H9 (cell line): ENCODE measurements around the gene STX16. TPM values are rescaled to one million over a fixed set of nuclear protein-coding genes. Genes with fewer than 3 reads are reported as not detected.

Experiments used
- DNase-seq: peaks from one replicate; pipeline ENCODE4 v3.0.0-alpha.2; 2017
- H2AFZ ChIP-seq: one replicate; pipeline ENCODE4 v1.6.1; 2013; ENCODE audit warnings: mild to moderate bottlenecking, low read length, control low read depth, moderate library complexity
- H2AK5ac ChIP-seq: 2 replicates; pipeline ENCODE4 v1.6.1; 2013; ENCODE audit warnings: low read length, control low read depth, mixed read lengths; ENCODE audit not compliant: insufficient read length
- H2BK120ac ChIP-seq: one replicate; pipeline ENCODE4 v1.6.1; 2013; ENCODE audit warnings: low read depth, mild to moderate bottlenecking, low read length, control low read depth, inconsistent platforms; ENCODE audit not compliant: poor library complexity, severe bottlenecking
- H2BK12ac ChIP-seq: 2 replicates; pipeline ENCODE4 v1.6.1; 2013; ENCODE audit warnings: low read length, control low read depth, mixed read lengths, low read depth; ENCODE audit not compliant: insufficient read length
- H2BK15ac ChIP-seq: 2 replicates; pipeline ENCODE4 v1.6.1; 2013; ENCODE audit warnings: low read depth, low read length, control low read depth
- H2BK20ac ChIP-seq: one replicate; pipeline ENCODE4 v1.6.1; 2013; ENCODE audit warnings: low read depth, mild to moderate bottlenecking, low read length, control low read depth, inconsistent platforms; ENCODE audit not compliant: poor library complexity, severe bottlenecking
- H2BK5ac ChIP-seq: 2 replicates; pipeline ENCODE4 v1.6.1; 2013; ENCODE audit warnings: low read length, control low read depth, mixed read lengths; ENCODE audit not compliant: insufficient read length
- H3K14ac ChIP-seq: 2 replicates; pipeline ENCODE4 v1.6.1; 2013; ENCODE audit warnings: low read length, control low read depth; ENCODE audit not compliant: insufficient read depth
- H3K18ac ChIP-seq: 2 replicates; pipeline ENCODE4 v1.6.1; 2013; ENCODE audit warnings: low read depth, mild to moderate bottlenecking, mixed read lengths, low read length, control low read depth; ENCODE audit not compliant: insufficient read length
- H3K23ac ChIP-seq: 2 replicates; pipeline ENCODE4 v1.6.1; 2013; ENCODE audit warnings: low read length, control low read depth, mixed read lengths, low read depth; ENCODE audit not compliant: insufficient read length
- H3K23me2 ChIP-seq: 2 replicates; pipeline ENCODE4 v1.6.1; 2013; ENCODE audit warnings: low read depth, mild to moderate bottlenecking, mixed read lengths, low read length, control low read depth; ENCODE audit not compliant: insufficient read length, poor library complexity, severe bottlenecking
- H3K27ac ChIP-seq: 2 replicates; pipeline ENCODE4 v1.5.1; 2013; ENCODE audit warnings: low read length, control low read depth, mixed read lengths, low read depth; ENCODE audit not compliant: insufficient read length
- H3K27me3 ChIP-seq: 2 replicates; pipeline ENCODE4 v1.6.1; 2013; ENCODE audit warnings: low read length, control low read depth, inconsistent platforms; ENCODE audit not compliant: insufficient read depth
- H3K4ac ChIP-seq: 2 replicates; pipeline ENCODE4 v1.6.1; 2013; ENCODE audit warnings: low read depth, mild to moderate bottlenecking, control low read depth, inconsistent platforms, low read length, moderate library complexity
- H3K4me1 ChIP-seq: 2 replicates; pipeline ENCODE4 v1.6.1; 2013; ENCODE audit warnings: low read length, control low read depth, inconsistent platforms; ENCODE audit not compliant: insufficient read depth
- H3K4me2 ChIP-seq: 2 replicates; pipeline ENCODE4 v1.6.1; 2013; ENCODE audit warnings: low read length, control low read depth, mixed read lengths; ENCODE audit not compliant: insufficient read length, insufficient read depth
- H3K56ac ChIP-seq: 2 replicates; pipeline ENCODE4 v1.6.1; 2013; ENCODE audit warnings: low read depth, mild to moderate bottlenecking, mixed read lengths, low read length, control low read depth; ENCODE audit not compliant: insufficient read length
- H3K79me1 ChIP-seq: 2 replicates; pipeline ENCODE4 v1.6.1; 2013; ENCODE audit warnings: low read depth, mild to moderate bottlenecking, moderate library complexity, low read length, control low read depth, inconsistent platforms; ENCODE audit not compliant: insufficient read depth, poor library complexity, severe bottlenecking
- H3K79me2 ChIP-seq: 2 replicates; pipeline ENCODE4 v1.6.1; 2013; ENCODE audit warnings: low read length, control low read depth, inconsistent platforms; ENCODE audit not compliant: insufficient read depth
- H3K9ac ChIP-seq: 2 replicates; pipeline ENCODE4 v1.6.1; 2013; ENCODE audit warnings: low read length, control low read depth, mixed read lengths; ENCODE audit not compliant: insufficient read length; ENCODE audit errors: extremely low read depth
- H3K9me3 ChIP-seq: one replicate; pipeline ENCODE4 v1.6.1; 2013; ENCODE audit warnings: low read depth, low read length, inconsistent platforms; ENCODE audit not compliant: control insufficient read depth
- H3T11ph ChIP-seq: one replicate; pipeline ENCODE4 v1.6.1; 2013; ENCODE audit warnings: mild to moderate bottlenecking, low read length, control low read depth, inconsistent platforms
- H4K20me1 ChIP-seq: one replicate; pipeline ENCODE4 v1.6.1; 2013; ENCODE audit not compliant: control insufficient read depth, insufficient read length, insufficient read depth
- H4K5ac ChIP-seq: 2 replicates; pipeline ENCODE4 v1.6.1; 2013; ENCODE audit warnings: low read depth, mild to moderate bottlenecking, mixed read lengths, low read length, control low read depth; ENCODE audit not compliant: insufficient read length
- H4K8ac ChIP-seq: replicated peaks from 2 replicates; pipeline ENCODE4 v1.6.1; 2013; ENCODE audit warnings: low read length, control low read depth, mixed read lengths, low read depth; ENCODE audit not compliant: insufficient read length
- H4K91ac ChIP-seq: 2 replicates; pipeline ENCODE4 v1.6.1; 2013; ENCODE audit warnings: low read depth, mild to moderate bottlenecking, moderate library complexity, mixed read lengths, low read length, control low read depth; ENCODE audit not compliant: insufficient read length
- H3K27ac Mint-ChIP-seq, 3 experiments: 2 replicates in 2 of 3; 3 replicates in 1 of 3; pipeline ENCODE4 v1.8.0; 2020 to 2021; ENCODE audit warnings: mixed read lengths in 3 of 3, mild to moderate bottlenecking in 1 of 3, moderate library complexity in 1 of 3
- H3K27me3 Mint-ChIP-seq: 2 replicates; pipeline ENCODE4 v1.8.0; 2021; ENCODE audit warnings: low read depth, mild to moderate bottlenecking, moderate library complexity, mixed read lengths
- H3K36me3 Mint-ChIP-seq, 3 experiments: 2 replicates in 2 of 3; 3 replicates in 1 of 3; pipeline ENCODE4 v1.8.0; 2020 to 2021; ENCODE audit warnings: low read depth in 3 of 3, mixed read lengths in 3 of 3; ENCODE audit not compliant: insufficient read depth in 1 of 3
- H3K4me1 Mint-ChIP-seq, 2 experiments: 2 replicates each; pipeline ENCODE4 v1.8.0; 2020; ENCODE audit warnings: mixed read lengths in 2 of 2
- H3K4me3 Mint-ChIP-seq, 2 experiments: 2 replicates in 1 of 2; 3 replicates in 1 of 2; pipeline ENCODE4 v1.8.0; 2020 to 2021; ENCODE audit warnings: mild to moderate bottlenecking in 2 of 2, mixed read lengths in 2 of 2, moderate library complexity in 1 of 2
- H3K9me3 Mint-ChIP-seq, 2 experiments: 2 replicates in 1 of 2; 3 replicates in 1 of 2; pipeline ENCODE4 v1.8.0; 2020; ENCODE audit warnings: mild to moderate bottlenecking in 2 of 2, mixed read lengths in 2 of 2, moderate library complexity in 1 of 2
- WGBS: extraction: QIAGEN DNeasy Blood & Tissue Kit; methylation state at CpG from one replicate; pipeline ENCODE4 v1.1.7; 2013; ENCODE audit warnings: missing lambda C conversion rate, low lambda C conversion rate, mixed read lengths; ENCODE audit not compliant: insufficient read length; ENCODE audit errors: extremely low coverage; 5-methylcytosine and 5-hydroxymethylcytosine counted together
- total RNA-seq: library from RNA; stranded (reverse); gene quantifications from 2 replicates; pipeline ENCODE4 v1.2.1, GENCODE V29; 2021
- TF ChIP-seq, protein P1 (sequence below): fragments of 200-600 bp; sonication (generic); conservative IDR thresholded peaks from 3 replicates; pipeline ENCODE4 v1.8.0; 2021; ENCODE audit warnings: antibody characterized with exemption, mild to moderate bottlenecking

STX16 gene
- total RNA-seq, 1 experiment from 2014 or later, result 87.8 TPM

DNA sequence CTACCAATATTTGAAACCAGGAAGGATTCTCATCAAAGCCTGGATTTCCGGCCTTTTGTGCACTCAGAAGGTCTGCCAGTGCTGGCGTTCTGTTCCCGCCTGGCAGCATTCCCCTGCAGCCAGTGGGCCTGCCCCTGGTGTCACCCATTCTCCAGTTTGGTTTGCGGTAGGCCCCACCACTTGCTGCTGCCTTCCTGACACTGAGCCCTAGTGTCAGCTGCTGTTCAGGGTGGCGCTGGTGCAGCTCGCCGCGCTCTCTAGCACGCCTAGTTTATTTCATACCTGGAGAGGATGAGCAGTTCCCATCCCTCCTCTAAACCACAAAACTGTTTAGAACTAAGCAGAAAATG lies 51.1 kb downstream of the STX16 start:
- H3K9me3 ChIP-seq, result no peaks in the 10 kb centered on the region
- Mint-ChIP-seq H3K9me3 (peaks cover 0 to 3% of the 10 kb centered on the region in 2 experiments; a peak in 1 of 5 replicates), H3K27me3 (no peaks in the 10 kb centered on the region), H3K36me3 (peaks cover 15 to 55% (median 46%) of the 10 kb centered on the region in 3 experiments), H3K4me1 (peaks cover 4 to 9% of the 10 kb centered on the region in 2 experiments), H3K27ac (no peak overlapping the region), H3K4me3 (no peak overlapping the region)
- no peak overlapping the region for H2BK12ac ChIP-seq
- no peak overlapping the region for H4K5ac ChIP-seq
- no peaks in the 10 kb centered on the region for H4K20me1 ChIP-seq
- H3K4me1 ChIP-seq, result 0 out of 2 replicates have a peak, but pooled peaks cover 2% of the 10 kb centered on the region
- no peak overlapping the region for H3K14ac ChIP-seq
- H2AK5ac ChIP-seq, result no peak overlapping the region
- no peak overlapping the region for H3K18ac ChIP-seq
- H4K91ac ChIP-seq, result no peak overlapping the region
- TF ChIP-seq, protein P1, sequence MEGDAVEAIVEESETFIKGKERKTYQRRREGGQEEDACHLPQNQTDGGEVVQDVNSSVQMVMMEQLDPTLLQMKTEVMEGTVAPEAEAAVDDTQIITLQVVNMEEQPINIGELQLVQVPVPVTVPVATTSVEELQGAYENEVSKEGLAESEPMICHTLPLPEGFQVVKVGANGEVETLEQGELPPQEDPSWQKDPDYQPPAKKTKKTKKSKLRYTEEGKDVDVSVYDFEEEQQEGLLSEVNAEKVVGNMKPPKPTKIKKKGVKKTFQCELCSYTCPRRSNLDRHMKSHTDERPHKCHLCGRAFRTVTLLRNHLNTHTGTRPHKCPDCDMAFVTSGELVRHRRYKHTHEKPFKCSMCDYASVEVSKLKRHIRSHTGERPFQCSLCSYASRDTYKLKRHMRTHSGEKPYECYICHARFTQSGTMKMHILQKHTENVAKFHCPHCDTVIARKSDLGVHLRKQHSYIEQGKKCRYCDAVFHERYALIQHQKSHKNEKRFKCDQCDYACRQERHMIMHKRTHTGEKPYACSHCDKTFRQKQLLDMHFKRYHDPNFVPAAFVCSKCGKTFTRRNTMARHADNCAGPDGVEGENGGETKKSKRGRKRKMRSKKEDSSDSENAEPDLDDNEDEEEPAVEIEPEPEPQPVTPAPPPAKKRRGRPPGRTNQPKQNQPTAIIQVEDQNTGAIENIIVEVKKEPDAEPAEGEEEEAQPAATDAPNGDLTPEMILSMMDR, result no peak
- DNase-seq, result peak; percentile 18
- H3T11ph ChIP-seq, result no peak overlapping the region
- no peaks in the 10 kb centered on the region for H3K27me3 ChIP-seq
- no peak overlapping the region for H2BK15ac ChIP-seq
- no peak overlapping the region for H2BK20ac ChIP-seq
- no peak overlapping the region for H2BK120ac ChIP-seq
- no peak overlapping the region for H3K4ac ChIP-seq
- no peak overlapping the region for H4K8ac ChIP-seq
- no peaks in the 10 kb centered on the region for H3K23me2 ChIP-seq
- no peak overlapping the region for H3K4me2 ChIP-seq
- no peaks in the 10 kb centered on the region for H3K79me2 ChIP-seq
- no peak overlapping the region for H2AFZ ChIP-seq
- no peak overlapping the region for H3K56ac ChIP-seq
- H3K79me1 ChIP-seq, result no peaks in the 10 kb centered on the region
- no CpG with 5 or more reads among the region's 9 CpGs for WGBS
- H3K9ac ChIP-seq, result no peak overlapping the region
- H3K27ac ChIP-seq, result no peak overlapping the region
- no peak overlapping the region for H2BK5ac ChIP-seq
- no peak overlapping the region for H3K23ac ChIP-seq
